HG03571 (cell line): Measurements from ENCODE around the gene VSIR.

Experiments
- ATAC-seq: cut with Tn5 transposase; IDR thresholded peaks from one replicate; pipeline ENCODE4 v1.9.1; 2021; ENCODE audit not compliant: unreplicated experiment

The VSIR gene

DNA sequence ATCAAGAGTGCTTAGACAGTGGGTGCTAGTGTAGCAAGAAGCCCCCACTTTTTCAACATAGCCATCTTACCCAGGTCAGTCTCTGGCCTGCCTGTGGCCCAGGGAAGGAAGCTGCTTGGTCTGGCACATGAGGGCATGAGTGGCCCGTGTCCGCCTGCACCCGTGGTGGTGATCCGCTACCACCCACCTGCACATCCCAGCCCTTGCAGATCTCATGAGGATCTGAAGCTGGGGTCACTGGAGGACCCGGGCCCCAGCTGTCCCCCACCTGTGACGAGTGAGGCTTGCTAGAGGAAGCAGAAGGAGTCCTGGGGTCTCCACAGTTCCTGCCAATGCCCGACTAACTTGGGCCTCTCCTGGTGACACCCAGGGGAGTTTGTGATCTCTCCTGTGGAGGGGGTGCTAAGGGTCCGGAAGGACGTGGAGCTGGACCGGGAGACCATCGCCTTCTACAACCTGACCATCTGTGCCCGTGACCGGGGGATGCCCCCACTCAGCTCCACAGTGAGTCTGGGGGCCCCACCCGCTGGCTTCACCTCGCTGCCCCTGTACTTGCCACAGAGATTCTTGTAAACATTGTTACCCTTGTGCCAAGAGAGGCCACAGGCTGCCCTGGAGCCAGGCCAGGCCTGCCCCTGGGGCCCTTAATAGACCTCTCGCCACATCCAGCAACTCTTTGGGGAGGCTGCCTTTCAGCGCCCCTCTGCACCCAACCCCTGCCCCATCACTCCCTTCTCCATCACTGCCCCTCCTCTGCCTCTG is 10.8 kb upstream of the VSIR start:
- ATAC-seq: no peak

DNA sequence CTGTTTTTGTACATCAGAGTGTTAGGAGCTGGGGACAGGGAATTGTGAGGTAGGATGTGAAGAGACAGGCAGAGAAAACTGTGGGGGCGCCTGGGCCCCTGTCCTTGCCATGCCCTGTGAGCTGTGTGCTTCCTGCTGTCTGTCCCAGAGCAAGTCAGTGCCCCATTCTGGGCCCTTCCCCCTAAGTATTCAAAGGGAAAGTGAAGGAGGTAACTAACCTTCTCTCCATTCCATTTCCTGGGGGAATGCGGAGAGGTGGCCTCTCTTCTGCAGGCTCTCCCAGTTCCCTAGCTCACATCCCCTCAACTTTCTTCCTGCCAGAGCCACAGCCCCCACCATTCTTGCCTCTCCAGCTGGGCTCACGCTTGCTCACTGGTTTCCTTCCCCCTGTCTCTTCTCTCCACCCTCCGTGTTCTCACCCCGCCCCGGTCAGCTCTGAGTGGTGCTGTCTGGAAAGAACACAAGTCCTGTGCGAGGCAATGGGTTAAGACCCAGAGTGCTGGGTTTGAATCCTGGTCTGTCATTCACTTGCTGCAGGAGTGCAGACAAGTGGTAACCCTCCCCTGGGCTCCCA is 9.7 kb upstream of the VSIR start:
- no peak for ATAC-seq

DNA sequence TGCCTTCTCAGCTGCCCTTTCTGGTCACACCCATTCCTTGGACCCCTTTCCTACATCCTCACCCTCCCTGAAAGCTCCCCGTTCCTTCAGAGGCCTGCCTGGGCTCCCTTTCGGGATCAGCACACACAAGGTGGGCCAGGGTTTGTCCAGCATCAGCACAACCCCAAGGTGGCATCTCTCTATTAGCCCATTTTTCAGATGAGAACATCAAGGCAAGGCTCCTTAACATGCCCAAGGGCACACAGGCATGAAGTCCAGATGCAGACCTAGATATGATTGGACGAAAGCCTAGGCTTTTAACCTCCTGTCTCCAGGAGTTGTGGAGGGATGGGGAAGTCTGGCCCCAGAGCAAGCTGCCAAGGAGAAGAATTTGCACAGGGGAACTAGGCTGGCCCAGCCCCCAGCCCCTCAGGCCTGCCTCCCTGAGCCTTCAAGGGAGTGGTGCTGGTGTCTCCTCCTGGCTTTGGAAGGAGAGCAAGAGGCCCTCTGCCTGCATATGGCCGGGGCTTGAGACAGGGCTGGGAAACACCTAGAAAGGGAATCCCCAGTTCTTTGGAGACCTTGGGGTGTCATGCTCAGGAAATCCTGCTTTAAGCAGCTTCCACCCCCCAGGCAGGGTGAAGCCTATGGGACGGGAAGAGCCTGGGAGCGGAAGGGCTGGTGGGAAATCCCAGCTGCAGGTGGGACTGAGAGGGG is 9.0 kb upstream of the VSIR start:
- ATAC-seq: no peak

DNA sequence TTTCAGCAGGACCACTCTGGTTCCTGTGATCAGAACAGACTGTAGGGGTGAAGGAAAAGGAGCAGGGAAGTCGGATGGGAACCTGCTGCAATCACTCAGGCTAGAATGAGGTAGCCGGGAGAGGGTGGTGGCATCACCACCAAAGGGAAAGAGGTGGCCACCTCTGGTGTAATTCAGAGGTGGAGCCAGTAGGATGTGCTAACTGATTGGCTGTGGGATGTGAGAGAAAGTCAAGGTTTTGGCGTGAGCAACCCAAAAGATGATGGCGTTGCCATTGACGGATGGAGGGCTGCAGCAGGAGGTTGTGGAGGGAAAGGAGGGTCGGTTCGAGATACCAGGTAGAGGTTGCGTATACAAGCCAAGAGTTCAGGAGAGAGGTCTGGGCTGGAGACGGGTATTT is 7.4 kb upstream of the VSIR start:
- no peak for ATAC-seq

DNA sequence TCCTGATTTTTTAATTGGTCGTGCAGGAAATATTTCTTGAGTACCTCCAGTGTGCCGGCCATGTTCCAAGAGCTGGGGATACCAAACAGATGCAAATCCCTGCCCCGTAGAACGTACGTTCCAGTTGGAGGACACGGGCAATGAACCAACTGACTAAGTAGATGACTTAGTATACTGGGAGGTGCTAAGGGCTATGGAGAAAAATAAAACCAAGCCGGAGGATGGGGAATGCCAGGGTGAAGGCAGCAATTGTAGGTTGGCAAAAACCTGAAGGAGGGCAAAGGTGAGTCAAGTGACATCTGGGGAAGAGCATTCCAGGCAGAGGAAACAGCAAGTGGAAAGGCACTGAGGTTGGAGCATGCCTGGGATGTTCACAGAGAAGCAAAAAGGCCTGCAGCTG is 6.8 kb upstream of the VSIR start:
- ATAC-seq: no peak

DNA sequence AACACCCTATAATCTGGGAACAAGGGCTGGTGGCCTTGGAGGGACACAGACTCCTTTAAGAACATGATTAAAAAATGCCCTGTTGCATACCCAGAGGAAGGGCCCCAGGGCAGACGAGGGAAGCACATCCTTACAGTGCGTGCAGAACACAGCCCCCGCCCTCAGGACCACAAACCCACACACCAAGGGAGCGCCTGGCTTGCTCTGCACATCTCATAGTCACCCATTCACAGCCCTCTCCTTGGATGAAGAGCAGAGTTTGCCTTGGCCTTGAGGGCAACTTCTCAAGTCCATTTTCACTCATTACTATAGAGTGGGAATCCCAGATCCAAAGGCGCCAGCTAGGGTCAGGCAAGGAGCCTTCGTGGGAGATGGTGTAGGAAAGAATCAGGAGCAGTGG is 6.3 kb upstream of the VSIR start:
- ATAC-seq: no peak

DNA sequence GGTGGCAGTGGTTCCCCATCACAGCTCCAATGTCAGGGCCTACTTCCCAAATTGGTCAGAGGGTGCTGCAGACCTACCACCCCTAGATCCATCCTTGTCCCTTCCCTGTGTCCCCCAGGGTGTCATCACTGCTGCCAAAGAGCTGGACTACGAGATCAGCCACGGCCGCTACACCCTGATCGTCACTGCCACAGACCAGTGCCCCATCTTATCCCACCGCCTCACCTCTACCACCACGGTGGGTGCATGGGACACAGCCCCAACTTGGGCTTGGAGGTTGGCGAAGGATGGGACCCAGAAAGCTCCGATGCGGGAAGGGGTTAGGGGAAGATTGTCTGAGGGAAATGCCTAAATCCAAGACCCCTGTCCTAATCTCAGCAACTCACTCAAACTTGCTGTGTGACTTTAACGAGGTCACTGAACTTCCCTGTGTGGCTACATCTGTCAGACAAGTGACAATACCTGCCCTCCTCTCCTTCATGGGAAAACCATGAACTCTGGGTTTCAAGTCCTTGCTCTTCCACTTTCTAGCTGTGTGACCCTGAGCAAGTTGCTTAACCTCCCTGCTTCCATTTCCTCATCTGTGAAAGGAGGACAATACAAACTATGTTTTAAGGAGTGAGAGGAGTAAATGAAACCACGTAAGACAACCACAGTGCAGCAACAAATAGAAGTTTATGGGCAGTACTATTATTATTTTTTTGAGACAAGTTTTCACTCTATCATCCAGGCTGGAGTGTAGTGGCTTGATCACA is 4.9 kb upstream of the VSIR start:
- no peak for ATAC-seq

DNA sequence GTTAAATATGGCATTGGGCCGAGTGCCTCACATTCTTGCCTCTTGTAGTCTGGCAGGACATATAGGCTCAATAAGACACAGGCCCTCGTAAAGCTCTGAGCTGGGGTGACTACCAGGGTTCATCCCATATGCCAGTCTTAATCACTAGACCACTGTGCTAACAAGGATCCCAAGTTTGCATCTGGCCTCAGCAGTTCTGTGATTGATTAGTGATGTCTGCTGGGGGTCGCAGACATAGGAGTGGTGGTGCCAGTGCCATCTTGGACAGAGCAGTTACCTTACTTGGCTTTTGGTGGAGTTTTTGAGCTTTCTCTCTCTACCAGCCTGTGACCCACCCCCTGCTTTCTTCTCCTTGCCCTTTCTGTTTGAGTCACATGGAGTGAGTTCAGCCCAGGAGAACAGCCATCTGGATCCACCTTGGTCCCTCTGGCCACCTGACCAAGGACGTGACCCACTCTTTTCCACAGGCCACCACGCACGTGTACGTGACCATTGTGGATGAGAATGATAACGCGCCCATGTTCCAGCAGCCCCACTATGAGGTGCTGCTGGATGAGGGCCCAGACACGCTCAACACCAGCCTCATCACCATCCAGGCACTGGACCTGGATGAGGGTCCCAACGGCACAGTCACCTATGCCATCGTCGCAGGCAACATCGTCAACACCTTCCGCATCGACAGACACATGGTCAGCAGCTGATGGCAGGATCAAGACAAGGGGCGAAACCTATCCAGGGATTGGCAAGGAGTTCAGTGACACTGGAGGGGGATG is 4.1 kb upstream of the VSIR start:
- no peak for ATAC-seq

DNA sequence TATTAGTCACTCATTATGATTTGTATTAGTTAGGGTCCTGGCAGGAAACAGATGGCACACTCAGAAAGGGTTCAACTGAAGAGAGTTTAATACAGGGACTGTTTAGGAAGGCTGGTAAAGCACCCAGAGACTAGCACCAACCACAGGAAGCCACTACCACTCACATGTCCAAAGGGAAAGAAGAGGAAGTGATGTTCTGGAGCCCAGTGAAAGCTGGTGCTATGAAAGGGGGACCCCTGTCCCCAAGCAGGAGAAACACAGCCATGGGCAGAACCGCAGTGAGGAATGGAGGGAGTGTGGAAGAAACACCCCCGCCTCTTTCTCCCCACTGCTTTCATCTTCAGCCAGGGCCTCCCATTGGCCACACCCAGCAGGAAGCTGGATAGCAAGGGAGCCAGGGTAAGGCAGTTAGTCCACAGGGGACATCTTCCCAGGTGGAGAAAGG is 3.2 kb upstream of the VSIR start:
- ATAC-seq: no peak

DNA sequence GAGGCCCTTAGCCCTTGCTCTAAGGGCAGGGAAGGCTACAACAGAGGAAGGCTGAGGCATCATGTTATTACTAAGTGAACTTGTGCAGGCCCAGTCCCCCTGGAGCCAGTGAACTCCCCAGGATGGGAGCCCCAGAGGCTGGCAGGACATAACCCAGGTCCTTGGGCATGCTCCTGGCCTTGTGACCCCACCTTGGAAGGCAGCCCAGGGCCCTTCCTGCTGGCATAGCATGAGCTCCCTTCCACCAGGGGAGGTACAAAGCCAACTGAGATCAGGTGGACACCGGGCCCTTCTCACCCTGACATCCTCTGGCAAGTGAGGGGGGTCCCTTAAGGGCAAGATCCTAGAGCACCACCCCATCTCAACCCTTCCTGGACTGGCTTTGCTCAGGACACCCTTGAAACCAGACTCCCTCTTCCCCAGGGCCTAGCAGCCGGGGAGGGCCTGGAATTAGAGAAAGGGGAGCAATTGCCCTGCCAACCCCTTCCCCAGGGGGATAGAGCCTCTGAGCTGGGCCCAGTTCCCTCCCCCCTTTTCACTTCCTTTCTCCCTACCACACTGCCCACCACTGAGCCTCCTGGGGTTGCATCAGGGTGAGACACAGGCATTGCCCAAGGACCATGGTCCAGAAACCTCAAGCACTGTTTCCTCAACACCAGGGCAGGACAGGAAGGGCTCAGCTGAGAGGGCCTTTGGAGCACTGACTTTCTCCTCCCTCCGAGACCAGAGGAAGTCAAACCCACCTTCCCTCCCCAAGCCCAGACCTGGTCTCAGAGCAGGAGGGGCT is 1.8 kb upstream of the VSIR start:
- no peak for ATAC-seq

DNA sequence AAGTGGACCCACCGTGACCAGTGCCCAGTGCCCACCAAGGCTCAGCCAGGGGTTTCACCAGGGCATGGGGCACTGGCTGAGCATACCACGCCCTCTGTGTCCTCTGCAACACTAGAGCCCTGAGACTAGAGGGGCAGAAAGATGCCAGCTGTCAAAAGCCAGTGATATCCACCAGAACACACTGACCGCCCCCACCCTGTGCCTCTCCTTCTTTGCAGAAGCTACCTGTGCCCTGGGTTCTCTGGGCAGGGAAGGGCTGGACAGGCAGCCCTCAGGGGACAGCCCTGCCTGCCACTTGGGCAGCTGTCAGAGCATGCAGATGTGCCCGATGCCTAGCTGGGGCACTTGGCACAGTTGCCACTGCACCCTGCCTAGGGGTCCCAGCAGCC is 494 bp downstream of the VSIR start:
- no peak for ATAC-seq

DNA sequence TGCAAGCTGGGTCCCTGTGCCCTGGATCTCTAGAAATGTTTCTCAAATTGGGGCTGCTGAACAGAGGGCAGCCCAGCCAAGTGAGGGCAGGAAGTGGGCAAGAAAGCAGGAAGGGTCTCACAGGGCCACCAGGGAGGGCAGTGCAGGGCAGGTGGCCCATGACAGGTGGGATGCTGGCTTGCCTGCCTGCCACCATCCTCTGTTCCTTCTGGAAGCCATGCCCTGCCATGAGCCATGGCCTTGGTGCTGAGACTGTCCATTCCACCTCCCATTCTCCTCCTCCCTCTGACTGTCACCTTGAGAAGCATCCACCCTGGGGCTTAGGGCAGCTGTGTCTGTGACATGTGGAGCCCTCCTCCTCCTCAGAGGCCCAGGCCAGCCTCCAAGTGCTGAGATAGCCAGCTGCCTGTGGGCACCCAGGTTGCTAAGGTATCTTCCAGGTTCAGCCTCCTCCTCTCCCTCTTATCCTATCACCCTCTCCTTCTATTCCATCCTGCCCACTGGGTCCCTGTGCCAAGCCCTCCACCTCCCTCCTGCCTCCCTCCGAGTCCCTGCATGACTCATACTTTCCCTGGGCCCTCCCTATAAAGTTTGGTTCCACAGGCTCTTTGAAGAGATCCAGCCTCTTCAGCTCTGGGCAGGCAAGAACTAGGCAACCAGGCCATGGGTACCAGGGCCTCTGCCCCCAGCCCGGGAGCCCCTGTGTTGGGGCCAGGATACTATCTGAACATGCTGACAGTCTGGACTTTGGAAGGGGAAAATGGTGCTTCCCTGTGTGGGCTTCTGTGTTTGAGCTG is 1.3 kb downstream of the VSIR start:
- ATAC-seq: no peak

DNA sequence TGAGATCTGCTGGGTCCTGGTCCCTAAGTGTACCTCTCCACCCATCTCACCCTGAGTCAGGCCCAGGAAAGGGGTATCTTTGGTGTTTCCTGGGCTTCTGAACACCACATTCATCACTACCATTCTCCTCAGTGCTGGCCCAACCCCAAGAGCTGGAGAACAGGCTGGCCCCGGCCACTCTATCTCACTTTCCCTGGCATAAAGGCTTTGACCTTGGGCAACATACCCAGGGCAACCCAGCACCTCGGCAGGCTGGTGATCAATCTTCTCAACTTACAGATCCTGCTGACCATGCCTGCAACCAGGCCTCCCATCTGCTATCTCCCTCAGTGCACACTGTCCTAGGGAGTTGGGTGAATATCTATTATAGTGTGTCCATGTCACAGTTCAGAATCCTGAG is 2.1 kb downstream of the VSIR start:
- ATAC-seq: no peak

DNA sequence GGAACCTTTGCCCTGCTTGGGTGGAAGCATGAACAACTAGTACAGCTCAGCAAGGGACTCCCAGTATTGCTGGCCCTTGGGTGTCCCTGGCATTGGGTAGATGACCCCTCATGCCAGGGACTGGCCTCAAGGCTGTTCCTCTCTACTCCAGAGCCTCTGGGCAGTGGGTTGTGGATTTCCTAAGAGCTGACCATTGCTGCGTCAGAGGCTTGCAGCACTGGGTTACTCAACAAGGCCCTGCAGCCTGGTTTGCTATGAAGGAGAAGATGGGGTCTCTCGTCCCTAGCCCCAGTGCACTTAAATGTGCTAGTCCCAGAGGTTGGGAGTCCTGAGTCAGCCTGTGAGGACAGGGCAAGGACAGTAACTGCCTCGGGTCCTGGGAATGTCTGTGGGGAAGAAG is 2.5 kb downstream of the VSIR start:
- ATAC-seq: no peak

DNA sequence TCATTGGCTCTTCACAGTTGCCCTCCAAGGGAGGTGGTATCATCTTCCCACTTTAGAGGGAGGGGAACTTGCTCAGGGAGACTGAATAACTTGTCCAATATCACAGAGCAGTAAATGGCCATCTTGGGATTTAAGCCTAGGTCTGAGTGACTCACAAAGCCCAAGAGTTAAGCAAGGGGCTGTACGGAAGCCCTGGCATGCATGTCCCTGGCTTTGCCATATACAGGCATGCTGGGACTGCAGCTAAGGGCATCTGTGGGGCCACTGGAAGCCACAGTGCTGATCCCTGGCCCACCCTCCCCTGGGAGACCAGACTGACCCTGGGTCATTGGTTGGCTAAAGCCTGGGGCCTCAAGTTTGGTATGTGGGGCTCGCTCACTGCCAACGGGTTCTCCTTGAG is 3.1 kb downstream of the VSIR start:
- ATAC-seq: no peak

DNA sequence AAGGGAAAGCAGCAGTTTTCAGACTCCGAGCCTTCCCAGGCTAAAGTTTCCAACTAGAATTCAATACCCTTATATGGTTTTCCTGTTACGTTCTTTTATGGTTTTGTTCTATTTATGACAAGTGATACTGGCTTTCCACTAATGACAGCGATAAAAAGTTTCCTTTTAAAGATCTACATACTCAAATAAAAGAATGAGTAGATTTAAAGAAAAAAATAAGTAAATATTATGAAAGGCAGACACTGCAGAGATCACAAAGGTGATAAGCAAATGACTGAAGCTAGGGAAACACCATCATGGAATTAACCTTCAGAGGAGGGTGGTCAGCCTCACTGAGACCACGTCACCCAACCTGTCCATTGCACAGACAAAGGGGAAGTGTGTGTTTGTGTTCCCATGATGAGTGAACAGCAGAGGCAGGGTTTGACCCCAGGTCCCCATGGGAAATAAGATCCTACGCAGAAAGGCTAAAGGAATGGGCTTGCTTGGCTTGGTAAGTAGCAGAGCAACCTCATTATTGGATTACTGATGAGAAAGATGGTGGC is 4.0 kb downstream of the VSIR start:
- ATAC-seq: peak; percentile 21

DNA sequence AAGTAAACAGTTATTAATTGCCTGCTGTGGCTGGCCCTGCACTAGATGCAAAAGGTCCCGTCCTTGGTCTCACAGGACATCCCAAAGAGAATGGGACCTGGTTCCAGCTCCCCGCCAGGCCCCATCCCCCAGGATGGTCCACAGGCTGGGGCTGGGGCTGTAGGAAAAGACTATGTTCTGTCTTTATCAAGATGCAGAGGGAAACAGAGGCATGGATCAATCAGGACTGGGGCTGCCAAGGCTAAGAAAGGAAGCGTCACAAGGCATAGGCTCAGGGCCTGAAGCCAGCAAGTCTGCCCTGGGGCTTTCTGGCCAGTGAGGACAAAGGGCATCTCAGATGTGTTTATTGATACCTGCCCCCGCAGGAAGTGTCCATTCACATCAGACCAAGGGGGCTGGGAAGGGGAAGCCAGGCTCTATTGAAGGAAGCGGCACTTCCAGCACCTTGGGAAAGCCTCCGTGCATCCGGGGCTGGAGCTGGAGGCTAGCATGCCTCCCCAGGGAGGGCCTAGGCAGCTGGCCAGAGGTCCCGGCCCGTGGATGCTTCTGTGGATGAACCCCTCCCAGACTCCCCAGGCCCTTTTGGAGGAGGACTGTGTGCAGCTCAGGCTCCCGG is 5.8 kb downstream of the VSIR start:
- ATAC-seq: no peak

DNA sequence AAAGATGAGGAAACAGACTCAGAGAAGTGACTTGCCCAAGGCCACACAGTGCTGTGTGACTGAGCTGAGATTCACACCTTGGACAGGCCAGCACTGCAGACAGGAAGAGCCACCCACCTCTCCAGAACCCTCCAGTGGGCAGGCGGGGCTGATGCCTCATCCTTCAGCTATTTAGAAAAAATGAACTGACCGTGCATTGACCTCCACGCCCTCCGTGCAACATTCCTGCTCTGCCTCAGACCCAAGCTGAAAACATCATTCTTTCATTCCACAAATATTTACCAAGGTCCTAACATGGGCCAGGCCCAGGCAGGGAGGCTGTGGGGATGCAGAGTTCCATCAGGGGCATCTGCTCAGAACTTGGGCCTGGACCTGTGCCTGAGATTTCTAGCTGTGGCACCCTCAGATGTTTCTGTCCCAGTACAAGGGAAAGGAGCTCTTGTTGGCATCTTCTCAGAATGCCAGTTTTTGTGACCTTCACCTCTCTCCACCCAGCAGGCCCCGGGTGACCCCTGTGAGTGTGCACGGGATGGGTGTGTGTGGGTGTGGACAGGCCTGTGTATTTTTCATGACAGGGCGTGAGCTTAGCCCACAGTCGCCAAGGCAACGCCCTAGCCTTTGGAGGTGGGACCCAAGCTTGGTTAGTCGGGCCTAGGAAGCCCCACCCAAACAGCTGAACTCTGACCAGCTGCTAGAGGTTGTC is 6.5 kb downstream of the VSIR start:
- ATAC-seq: no peak
